Measurements from ENCODE around the gene CABP7.

The CABP7 gene

GRCh38 chr22:29702931-29703501 lies 16.8 kb upstream of the CABP7 start:
- Histone ChIP-seq H3K9me3 (ENCODE audit: control insufficient read depth, insufficient read depth, low read length) (no peaks in the 10 kb centered on the region), H3K4me2 (ENCODE audit: low read length) (peak overlapping the region; percentile 54), H3F3A (ENCODE audit: control insufficient read depth, insufficient read depth) (no peaks in the 10 kb centered on the region), H3K27me3 (ENCODE audit: control insufficient read depth, low read length) (no peaks in the 10 kb centered on the region; the same call in 1 of the 2 replicates), H3K79me2 (ENCODE audit: control insufficient read depth, low read length) (no peaks in the 10 kb centered on the region), H3K4me3 (ENCODE audit: low read length) (peak overlapping the region; percentile 39), H3K36me3 (ENCODE audit: control insufficient read depth, low read length) (no peaks in the 10 kb centered on the region), H3K27ac (ENCODE audit: low read depth, low read length) (no peak overlapping the region), H4K20me1 (ENCODE audit: control insufficient read depth, insufficient read depth, low read depth, low read length) (0 out of 2 replicates have a peak, but pooled peaks cover 3% of the 10 kb centered on the region), H3K9me2 (replicated peaks; ENCODE audit: control insufficient read depth, low read length) (no peaks in the 10 kb centered on the region), H3K4me1 (ENCODE audit: control insufficient read depth, low read length) (peaks cover 26% of the 10 kb centered on the region)
- TF ChIP-seq CTCF (IDR thresholded peaks at IDR 0.05; ENCODE audit: low read depth, low read length, poor library complexity, severe bottlenecking) = no peak
- TF ChIP-seq EZH2phosphoT487 (IDR thresholded peaks at IDR 0.05; ENCODE audit: borderline replicate concordance, low read length) = no peak

- no peaks in the 10 kb centered on the region for H3F3A ChIP-seq (ENCODE audit: control insufficient read depth, insufficient read depth)
- H3K27me3 ChIP-seq (ENCODE audit: control insufficient read depth, low read length) = no peaks in the 10 kb centered on the region; the same call in 1 of the 2 replicates
- 0 out of 2 replicates have a peak, but pooled peaks cover 3% of the 10 kb centered on the region for H4K20me1 ChIP-seq (ENCODE audit: control insufficient read depth, insufficient read depth, low read depth, low read length)
- no peak overlapping the region for H3K27ac ChIP-seq (ENCODE audit: low read depth, low read length)
- no peaks in the 10 kb centered on the region for H3K9me3 ChIP-seq (ENCODE audit: control insufficient read depth, insufficient read depth, low read length)
- peak overlapping the region; percentile 54 for H3K4me2 ChIP-seq (ENCODE audit: low read length)
- H3K36me3 ChIP-seq (ENCODE audit: control insufficient read depth, low read length) = no peaks in the 10 kb centered on the region
- H3K79me2 ChIP-seq (ENCODE audit: control insufficient read depth, low read length) = no peaks in the 10 kb centered on the region
- peak overlapping the region; percentile 39; the same call in 1 of the 2 replicates for H3K4me3 ChIP-seq (ENCODE audit: low read length)
- TF ChIP-seq CTCF (IDR thresholded peaks at IDR 0.05; ENCODE audit: low read depth, low read length, poor library complexity, severe bottlenecking) = no peak
- TF ChIP-seq EZH2phosphoT487 (IDR thresholded peaks at IDR 0.05; ENCODE audit: borderline replicate concordance, low read length) = no peak
- H3K4me1 ChIP-seq (ENCODE audit: control insufficient read depth, low read length) = peaks cover 26% of the 10 kb centered on the region
- no peaks in the 10 kb centered on the region for H3K9me2 ChIP-seq (replicated peaks; ENCODE audit: control insufficient read depth, low read length)
These were observed 16.1 kb upstream of the CABP7 start for GRCh38 chr22:29703569-29704195.

GRCh38 chr22:29704528-29705285 lies 15.1 kb upstream of the CABP7 start:
- Histone ChIP-seq H3K4me2 (ENCODE audit: low read length) (no peak overlapping the region), H3K79me2 (ENCODE audit: control insufficient read depth, low read length) (no peaks in the 10 kb centered on the region), H3K27me3 (ENCODE audit: control insufficient read depth, low read length) (no peaks in the 10 kb centered on the region; the same call in 1 of the 2 replicates), H3K36me3 (ENCODE audit: control insufficient read depth, low read length) (no peaks in the 10 kb centered on the region), H3K27ac (ENCODE audit: low read depth, low read length) (no peak overlapping the region), H3K9me3 (ENCODE audit: control insufficient read depth, insufficient read depth, low read length) (no peaks in the 10 kb centered on the region), H4K20me1 (ENCODE audit: control insufficient read depth, insufficient read depth, low read depth, low read length) (0 out of 2 replicates have a peak, but pooled peaks cover 3% of the 10 kb centered on the region), H3K4me3 (ENCODE audit: low read length) (no peak overlapping the region), H3K4me1 (ENCODE audit: control insufficient read depth, low read length) (peaks cover 26% of the 10 kb centered on the region), H3F3A (ENCODE audit: control insufficient read depth, insufficient read depth) (no peaks in the 10 kb centered on the region), H3K9me2 (replicated peaks; ENCODE audit: control insufficient read depth, low read length) (no peaks in the 10 kb centered on the region)
- TF ChIP-seq CTCF (IDR thresholded peaks at IDR 0.05; ENCODE audit: low read depth, low read length, poor library complexity, severe bottlenecking) = no peak
- no peak for TF ChIP-seq EZH2phosphoT487 (IDR thresholded peaks at IDR 0.05; ENCODE audit: borderline replicate concordance, low read length)

Measured in DOHH2 (cell line).